Measurements from ENCODE around the gene TMCC2. TPM values are rescaled to one million over a fixed set of nuclear protein-coding genes. Genes with fewer than 3 reads are reported as not detected.
"Not testable (repeated sequence)": the region's sequence is repeated elsewhere in the genome, so short reads cannot be mapped to it uniquely, and the experiment has no call there.

The TMCC2 gene
- total RNA-seq, 1 experiment from 2014 or later = 0.08 TPM

DNA sequence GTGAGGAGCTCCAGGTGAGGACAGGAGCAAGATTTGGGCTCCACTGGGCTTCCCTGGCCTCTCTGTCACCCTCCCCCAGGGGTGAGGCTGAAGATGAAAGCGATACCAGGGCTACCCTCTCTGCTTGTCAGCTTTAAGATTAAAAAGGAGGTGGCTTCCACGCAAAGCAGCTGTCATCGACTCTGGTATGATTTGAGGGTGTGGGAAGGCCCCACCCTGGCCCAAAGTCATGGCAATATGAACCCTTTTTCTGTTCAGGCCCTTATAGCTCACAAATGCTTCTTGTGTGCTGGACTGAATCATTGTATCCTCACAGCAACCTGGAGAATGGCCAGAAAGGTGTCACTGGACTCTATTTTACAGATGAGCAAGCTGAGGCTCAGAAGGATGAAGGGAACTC lies 52.2 kb downstream of the TMCC2 start:
- DNase-seq (ENCODE audit: low spot score) = no peak

GRCh38 chr1:205280666-205281395 lies 53.1 kb downstream of the TMCC2 start:
- DNase-seq (ENCODE audit: low spot score) = not testable (repeated sequence)

DNA sequence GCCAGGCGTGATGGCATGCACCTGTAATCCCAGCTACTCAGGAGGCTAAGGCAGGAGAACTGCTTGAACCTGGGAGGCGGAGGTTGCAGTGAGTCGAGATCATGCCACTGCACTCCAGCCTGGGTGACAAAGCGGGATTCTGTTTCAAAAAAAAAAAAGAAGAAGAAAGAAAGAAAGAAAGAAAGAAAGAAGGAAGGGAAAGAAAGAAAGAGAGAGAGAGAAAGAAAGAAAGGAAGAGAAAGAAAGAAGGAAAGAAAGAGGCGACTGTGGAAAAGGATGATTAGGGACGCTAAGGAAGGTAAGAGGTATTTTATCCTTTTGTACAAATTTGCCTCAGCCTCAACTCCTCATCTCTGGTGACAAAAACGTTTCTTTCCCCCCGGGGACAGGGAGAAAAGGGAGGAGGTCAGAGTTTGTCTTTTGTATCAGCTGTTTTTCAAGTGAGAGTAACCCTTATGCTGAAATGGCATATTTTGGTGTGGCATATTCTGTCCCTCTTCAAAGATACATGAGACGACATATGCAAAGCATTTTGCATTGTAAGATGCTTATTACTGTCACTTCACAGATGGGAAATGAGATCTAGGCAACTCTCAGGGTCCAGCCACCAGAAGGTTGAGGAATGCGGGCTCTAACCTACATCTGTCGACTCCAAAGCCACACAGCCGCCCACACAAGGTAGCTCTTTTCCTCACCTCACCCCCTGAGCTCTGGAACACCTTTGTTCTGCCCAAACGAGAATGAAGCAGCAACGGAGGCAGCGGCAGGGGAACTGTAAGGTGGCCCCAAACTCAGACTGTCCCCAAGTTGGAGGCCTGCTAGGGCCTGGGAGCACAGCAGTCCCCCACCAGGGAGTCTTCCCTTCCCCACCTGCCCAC lies 55.8 kb downstream of the TMCC2 start:
- no peak for DNase-seq (ENCODE audit: low spot score)

DNA sequence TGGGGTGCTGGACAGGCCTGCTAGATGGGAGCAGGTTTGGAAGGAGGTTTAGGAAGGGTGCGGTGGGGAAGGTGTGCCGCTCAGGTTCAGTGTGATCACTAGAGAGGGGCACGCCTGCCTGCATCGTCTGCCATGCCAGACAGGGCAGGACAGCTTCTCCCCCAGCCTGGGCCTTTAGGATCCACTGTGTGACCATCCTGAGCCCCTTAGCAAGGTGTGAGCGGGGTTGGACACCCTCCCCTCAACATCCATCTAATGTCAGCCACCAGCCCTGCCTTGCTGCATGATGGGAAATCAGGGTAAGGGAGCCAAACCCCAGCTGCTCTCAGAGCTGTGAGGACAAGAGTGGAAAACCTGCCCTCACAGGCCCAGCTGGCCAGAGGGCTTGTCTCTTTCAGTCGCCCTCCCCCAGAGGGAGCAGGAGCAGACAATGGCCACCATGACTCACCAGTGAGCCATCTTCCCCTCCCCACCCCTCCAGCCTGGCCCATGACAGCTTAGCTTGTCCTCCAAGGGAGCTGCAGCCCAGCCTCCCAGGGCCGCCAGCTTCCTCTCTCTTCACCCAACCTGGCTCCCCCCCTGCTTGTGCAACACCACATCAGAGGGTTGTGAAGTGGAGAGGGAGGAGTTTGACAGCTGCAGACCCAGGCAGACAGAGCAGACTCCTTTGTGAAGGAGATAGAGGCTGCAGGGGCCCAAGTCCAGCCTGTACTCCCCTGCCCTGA lies 56.8 kb downstream of the TMCC2 start:
- DNase-seq (ENCODE audit: low spot score) = peak; percentile 77

DNA sequence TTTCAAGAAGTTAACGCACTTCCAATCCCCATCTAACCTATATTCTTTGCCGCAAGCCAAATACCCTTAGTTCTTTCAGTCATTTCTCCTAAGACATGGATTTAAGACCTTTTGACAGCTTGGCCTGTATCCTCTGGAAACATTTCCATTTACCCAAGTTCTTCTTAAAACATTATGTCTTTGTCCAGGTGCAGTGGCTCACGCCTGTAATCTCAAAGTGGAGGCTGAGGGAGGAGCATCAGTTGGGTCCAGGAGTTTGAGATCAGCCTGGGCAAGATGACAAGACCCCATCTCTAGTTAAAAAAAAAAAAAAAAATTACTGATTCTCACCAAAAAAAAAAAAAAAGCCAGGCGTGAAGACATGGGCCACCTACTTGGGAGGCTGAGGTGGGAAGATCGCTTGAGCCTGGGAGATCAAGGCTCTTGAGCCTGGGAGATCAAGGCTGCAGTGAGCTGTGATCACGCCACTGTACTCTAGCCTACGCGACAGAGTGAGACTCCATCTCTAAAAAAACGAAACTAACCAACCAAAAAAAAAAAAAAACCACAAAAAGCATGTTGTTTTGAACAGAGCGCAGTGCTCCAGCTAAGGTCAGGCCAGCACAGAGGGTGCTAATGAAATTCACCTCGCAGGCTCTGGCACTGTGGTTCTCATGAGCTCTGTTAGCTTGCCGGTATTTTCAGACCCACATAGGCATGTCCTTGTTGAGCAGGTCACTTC lies 57.8 kb downstream of the TMCC2 start:
- no peak for DNase-seq (ENCODE audit: low spot score)

DNA sequence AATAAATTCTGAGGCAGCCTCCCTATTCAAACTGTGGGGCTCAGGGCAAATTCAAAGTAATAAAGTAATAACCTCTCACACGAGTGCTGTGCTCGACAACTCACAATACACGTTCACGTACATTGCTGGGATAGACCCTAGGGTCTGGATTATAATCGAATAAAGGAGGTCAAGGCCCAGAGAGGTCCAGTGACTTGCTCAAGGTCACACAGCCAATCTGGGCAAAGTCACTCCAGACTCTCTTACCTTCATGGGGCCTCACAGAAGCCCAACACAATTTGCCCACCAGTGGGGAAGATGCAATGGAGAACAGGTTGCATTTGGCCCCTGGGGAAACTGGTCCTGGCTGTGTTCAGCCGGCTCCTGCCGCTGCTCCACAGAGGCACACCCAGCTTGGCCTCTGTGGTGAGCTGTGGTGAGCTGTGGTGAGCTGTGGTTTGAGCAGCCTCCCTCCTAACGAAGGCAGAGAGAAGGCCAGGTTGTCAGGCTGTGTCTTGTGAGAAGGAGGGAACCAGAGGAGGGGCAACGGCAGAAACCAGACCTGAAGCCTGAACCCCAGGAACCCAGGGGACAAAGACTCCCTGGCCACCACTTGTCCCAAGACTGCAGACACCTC lies 58.7 kb downstream of the TMCC2 start:
- DNase-seq (ENCODE audit: low spot score) = no peak

GRCh38 chr1:205287076-205287475 lies 59.3 kb downstream of the TMCC2 start:
- no peak for DNase-seq (ENCODE audit: low spot score)

- DNase-seq (ENCODE audit: low spot score) = no peak
Observed at GRCh38 chr1:205287767-205288559, 60.2 kb downstream of the TMCC2 start.

GRCh38 chr1:205291596-205291995 lies 63.9 kb downstream of the TMCC2 start:
- no peak for DNase-seq (ENCODE audit: low spot score)

- DNase-seq (ENCODE audit: low spot score) = no peak
Observed at GRCh38 chr1:205293350-205294074, 65.8 kb downstream of the TMCC2 start.

- DNase-seq (ENCODE audit: low spot score) = no peak
Observed at GRCh38 chr1:205294175-205294917, 66.6 kb downstream of the TMCC2 start.

GRCh38 chr1:205294934-205295333 lies 67.2 kb downstream of the TMCC2 start:
- DNase-seq (ENCODE audit: low spot score) = no peak

DNA sequence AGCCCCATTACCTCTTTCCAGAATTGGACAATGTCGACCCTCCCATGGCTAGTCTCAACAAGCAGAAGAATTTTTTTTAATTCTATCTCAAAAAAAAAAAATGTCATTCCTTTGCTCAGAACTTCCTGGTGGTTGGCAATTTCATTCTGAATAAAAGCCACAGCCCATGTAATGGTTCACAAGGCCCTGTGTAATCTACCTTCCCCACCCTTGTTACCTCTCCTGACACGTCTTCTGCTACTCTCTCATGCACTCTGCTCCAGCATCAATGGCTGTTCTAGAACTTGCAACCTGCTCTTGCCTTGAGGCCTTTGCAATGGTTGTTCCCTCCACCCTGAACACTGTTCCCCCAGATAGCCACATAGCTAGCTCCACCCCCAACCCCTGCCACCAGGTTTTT lies 68.4 kb downstream of the TMCC2 start:
- no peak for DNase-seq (ENCODE audit: low spot score)

DNA sequence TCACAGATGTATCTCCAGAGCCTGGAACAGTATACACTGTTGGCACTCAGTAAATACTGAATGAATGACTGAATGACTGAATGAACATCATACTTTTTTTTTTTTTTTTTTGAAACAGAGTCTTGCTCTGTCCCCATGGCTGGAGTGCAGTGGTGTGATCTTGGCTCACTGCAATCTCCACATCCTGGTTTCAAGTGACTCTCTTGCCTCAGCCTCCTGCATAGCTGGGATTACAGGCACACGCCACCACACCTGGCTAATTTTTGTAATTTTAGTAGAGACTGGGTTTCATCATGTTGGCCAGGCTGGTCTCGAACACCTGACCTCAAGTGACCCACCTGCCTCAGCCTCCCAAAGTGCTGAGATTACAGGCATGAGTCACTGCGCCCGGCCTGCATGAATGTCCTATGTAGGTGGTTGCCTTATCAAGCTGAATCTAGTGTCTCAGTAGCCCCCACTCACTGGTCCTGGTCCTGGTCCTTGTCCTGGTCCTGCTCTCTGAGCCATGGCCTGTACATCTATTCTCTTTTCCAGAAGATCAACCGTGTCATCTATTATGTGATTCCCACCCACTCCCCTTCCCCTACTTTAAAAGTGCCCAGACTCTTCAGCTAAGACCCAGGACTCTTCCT lies 69.9 kb downstream of the TMCC2 start:
- DNase-seq (ENCODE audit: low spot score) = not testable (repeated sequence)

GRCh38 chr1:205298191-205298994 lies 70.6 kb downstream of the TMCC2 start:
- no peak for DNase-seq (ENCODE audit: low spot score)

DNA sequence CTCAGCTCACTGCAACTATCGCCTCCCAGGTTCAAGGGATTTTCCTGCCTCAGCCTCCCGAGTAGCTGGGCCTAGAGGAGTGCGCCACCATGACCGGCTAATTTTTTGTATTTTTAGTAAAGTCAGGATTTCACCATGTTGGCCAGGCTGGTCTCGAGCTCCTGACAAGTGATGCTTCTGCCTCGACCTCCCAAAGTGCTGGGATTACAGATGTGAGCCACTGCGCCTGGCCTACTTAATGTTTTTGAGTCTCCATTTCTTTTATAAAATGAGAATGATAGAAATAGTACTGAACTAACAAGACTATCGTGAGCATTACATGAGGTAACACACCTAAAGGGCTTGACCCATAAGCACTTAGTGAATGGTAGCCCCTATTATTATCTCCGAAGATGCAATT lies 72.4 kb downstream of the TMCC2 start:
- DNase-seq (ENCODE audit: low spot score) = no peak

DNA sequence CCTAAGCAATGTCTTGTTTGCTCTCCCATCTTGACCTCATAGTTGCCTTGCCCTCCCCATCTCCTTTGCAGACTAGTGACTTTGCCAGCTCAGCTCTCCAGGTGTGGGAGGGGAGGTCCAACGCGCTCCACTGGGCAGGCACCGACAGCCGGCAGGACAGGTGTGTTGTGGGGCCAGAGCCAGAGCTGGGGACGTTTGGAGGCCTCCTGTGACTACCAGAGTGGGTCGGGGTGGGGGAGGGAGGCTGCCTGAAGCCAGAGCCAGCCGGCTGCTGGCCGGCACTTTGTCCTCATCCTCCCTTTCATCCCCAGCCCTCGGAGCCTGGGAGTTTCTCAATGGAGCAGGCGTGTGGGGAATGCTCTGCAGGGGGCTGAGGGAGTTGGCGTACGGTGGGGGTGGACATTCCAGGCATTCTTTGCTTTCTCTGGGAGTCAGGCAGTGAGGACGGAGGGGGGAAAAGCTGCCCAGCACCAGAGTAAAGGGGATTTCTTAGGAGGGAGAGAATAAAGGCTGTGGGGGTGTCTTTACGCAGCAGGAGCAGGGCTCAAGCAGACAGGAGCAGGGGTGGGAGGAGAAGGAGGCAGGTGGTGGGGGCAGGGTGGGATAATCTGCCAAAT lies 73.6 kb downstream of the TMCC2 start:
- peak; percentile 27 for DNase-seq (ENCODE audit: low spot score)
